Activated CD8-positive, alpha-beta T cell treated with anti-CD3 and anti-CD28 coated beads, Interleukin-2, amount 10 ng/mL, durations not matched to agents 7 days and 5 days (primary cell): ENCODE measurements around the gene PCSK6. TPM values are rescaled to one million over a fixed set of nuclear protein-coding genes. Genes with fewer than 3 reads are reported as not detected.
"Not testable (repeated sequence)": the region's sequence is repeated elsewhere in the genome, so short reads cannot be mapped to it uniquely, and the experiment has no call there.

ENCODE experiments used
- ATAC-seq: fragments of 150-1000 bp; cut with Tn5 transposase; one replicate; pipeline ENCODE4 v1.10.0; 2021; ENCODE audit warnings: moderate library complexity
- CTCF ChIA-PET: fragments of 350-600 bp; sonication (Branson Sonifier 250); formaldehyde crosslinking; loops from one replicate; lab custom pipeline; 2021; ENCODE audit warnings: antibody characterized with exemption; lab: Charles Lee
- POLR2A ChIA-PET: fragments of 350-600 bp; sonication (Branson Sonifier 250); formaldehyde crosslinking; loops from one replicate; lab custom pipeline; 2021; ENCODE audit warnings: antibody characterized with exemption; lab: Charles Lee
- DNase-seq: peaks from one replicate; pipeline ENCODE4 v3.0.0-alpha.2; 2020
- H3K27ac Mint-ChIP-seq: one replicate; pipeline ENCODE4 v1.8.0; 2021; ENCODE audit warnings: mild to moderate bottlenecking, mixed read lengths
- H3K27me3 Mint-ChIP-seq: one replicate; pipeline ENCODE4 v1.8.0; 2021; ENCODE audit warnings: low read depth, mixed read lengths
- H3K36me3 Mint-ChIP-seq: one replicate; pipeline ENCODE4 v1.8.0; 2021; ENCODE audit warnings: low read depth, mixed read lengths
- H3K4me1 Mint-ChIP-seq: one replicate; pipeline ENCODE4 v1.8.0; 2021; ENCODE audit warnings: low read depth, mixed read lengths
- H3K4me3 Mint-ChIP-seq: one replicate; pipeline ENCODE4 v1.8.0; 2021; ENCODE audit warnings: mild to moderate bottlenecking, mixed read lengths
- H3K9me3 Mint-ChIP-seq: one replicate; pipeline ENCODE4 v1.8.0; 2022; ENCODE audit warnings: mixed read lengths; ENCODE audit not compliant: insufficient read depth
- total RNA-seq, 2 experiments: library from RNA; stranded (reverse); gene quantifications; one replicate each; pipeline ENCODE4 v1.2.3, GENCODE V29; 2021

The PCSK6 gene
- total RNA-seq, 2 experiments from 2014 or later, result 0.68 to 0.76 TPM

DNA sequence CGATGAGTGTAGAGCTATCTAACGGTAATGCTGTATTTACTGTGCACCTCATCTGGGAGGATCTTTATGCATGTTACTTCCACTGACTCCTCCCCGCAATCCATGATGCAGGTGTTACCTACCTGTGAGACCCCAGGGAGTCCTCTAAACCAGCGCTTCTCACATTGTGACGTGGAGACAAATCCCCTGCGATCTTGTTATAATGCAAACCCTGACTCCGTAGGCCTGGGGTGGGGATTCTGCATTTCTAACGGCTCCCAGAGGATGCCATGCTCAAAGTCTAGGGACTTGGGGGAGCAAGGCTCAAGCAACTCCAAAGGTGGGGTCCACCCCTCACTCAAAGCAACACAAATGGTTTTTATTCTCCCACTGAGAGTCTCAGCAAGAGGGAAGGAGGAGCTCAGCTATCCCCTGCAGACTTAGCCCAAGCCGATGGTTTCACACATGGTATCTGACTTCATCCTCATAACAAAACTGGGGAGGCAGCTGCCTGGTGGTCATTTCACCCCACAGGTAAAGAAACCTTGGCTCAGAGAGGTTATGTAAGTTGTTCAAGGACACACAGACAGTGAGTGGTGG, 63.6 kb downstream of the PCSK6 start:
- POLR2A ChIA-PET, result no interaction called here
- H3K4me3 Mint-ChIP-seq, result no peak overlapping the region
- DNase-seq (no peak), ATAC-seq (no peak)
- H3K27ac Mint-ChIP-seq, result no peak overlapping the region
- H3K27me3 Mint-ChIP-seq, result peaks cover 2% of the 10 kb centered on the region
- H3K4me1 Mint-ChIP-seq, result no peaks in the 10 kb centered on the region
- H3K9me3 Mint-ChIP-seq, result no peaks in the 10 kb centered on the region
- CTCF ChIA-PET, result no interaction called here
- H3K36me3 Mint-ChIP-seq, result no peaks in the 10 kb centered on the region

- Mint-ChIP-seq H3K4me1 (no peaks in the 10 kb centered on the region), H3K36me3 (no peaks in the 10 kb centered on the region), H3K27ac (no peak overlapping the region), H3K4me3 (no peak overlapping the region), H3K9me3 (no peaks in the 10 kb centered on the region), H3K27me3 (peaks cover 2% of the 10 kb centered on the region)
- POLR2A ChIA-PET, result no interaction called here
- no peak for ATAC-seq
- no peak for DNase-seq
- CTCF ChIA-PET, result no interaction called here
Observed at GRCh38 chr15:101424984-101425383, 64.5 kb downstream of the PCSK6 start.

GRCh38 chr15:101420232-101420631, 69.3 kb downstream of the PCSK6 start:
- Mint-ChIP-seq H3K27ac (no peak overlapping the region), H3K4me3 (no peak overlapping the region), H3K36me3 (no peaks in the 10 kb centered on the region), H3K9me3 (no peaks in the 10 kb centered on the region), H3K27me3 (peaks cover 13% of the 10 kb centered on the region), H3K4me1 (no peaks in the 10 kb centered on the region)
- ATAC-seq (no peak), DNase-seq (no peak)
- CTCF ChIA-PET, result no interaction called here
- POLR2A ChIA-PET, result no interaction called here

DNA sequence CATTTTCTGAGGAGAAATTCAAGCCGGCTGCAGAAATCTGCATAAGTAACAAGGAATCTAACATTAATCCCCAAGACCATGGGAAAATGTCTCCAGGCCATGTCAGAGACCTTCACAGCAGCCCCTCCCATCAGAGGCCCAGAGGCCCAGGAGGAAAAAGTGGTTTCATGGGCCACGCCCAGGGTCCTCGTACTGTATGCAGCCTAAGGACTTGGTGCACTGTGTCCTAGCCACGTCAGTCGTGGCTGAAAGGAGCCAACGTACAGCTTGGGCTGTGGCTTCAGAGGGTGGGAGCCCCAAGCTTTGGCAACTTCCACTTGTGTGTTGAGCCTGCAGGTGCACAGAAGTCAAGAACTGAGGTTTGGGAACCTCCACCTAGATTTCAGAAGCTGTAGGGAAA, 73.0 kb downstream of the PCSK6 start:
- CTCF ChIA-PET, POLR2A ChIA-PET, H3K27ac Mint-ChIP-seq, H3K36me3 Mint-ChIP-seq, H3K4me3 Mint-ChIP-seq, ATAC-seq, H3K9me3 Mint-ChIP-seq, H3K4me1 Mint-ChIP-seq, DNase-seq: not testable (repeated sequence)
- H3K27me3 Mint-ChIP-seq, result peaks cover 20% of the 10 kb centered on the region

DNA sequence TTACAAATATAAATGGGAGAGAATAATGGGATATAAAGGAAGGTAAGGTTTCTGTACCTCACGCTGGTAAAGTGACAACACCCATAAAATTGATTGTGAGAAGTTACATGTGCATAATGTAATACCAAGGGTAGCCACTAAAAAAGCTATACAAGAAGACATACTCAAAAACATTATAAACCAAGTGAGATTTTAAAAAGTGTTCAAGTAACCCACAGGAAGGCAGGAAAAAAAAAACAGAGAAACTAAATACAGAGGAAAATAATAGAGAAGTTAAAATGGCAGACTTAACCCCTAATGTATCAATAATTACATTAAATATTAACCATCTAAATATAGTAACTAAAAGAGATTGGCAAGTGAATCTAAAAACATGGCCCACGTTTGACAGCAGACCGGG, 76.3 kb downstream of the PCSK6 start:
- H3K27ac Mint-ChIP-seq, result no peak overlapping the region
- H3K4me3 Mint-ChIP-seq, result no peak overlapping the region
- H3K4me1 Mint-ChIP-seq, result no peaks in the 10 kb centered on the region
- H3K27me3 Mint-ChIP-seq, result peaks cover 15% of the 10 kb centered on the region
- no peak for ATAC-seq
- POLR2A ChIA-PET, result no interaction called here
- no peaks in the 10 kb centered on the region for H3K9me3 Mint-ChIP-seq
- no peaks in the 10 kb centered on the region for H3K36me3 Mint-ChIP-seq
- CTCF ChIA-PET, result no interaction called here
- DNase-seq, result no peak

DNA sequence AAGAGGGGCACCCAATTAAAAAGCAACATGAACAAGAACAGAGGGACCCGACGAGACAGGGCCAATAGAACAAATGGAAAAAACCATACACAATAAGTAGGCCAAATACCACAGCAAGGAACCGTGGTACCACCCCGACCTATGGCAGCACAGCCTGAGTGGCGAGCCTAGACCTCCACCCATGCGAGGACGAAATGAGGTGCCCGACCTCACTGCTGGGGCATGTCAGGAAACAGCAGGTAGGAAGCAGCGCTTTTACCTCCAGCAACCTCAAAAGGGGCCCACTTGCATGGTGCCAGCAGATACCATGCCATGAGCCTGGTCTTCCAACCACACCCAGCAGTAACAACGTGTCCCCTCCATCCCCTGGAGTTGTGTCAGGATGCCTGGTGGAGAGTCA, 77.9 kb downstream of the PCSK6 start:
- Mint-ChIP-seq H3K36me3 (no peaks in the 10 kb centered on the region), H3K27ac (no peak overlapping the region), H3K27me3 (peaks cover 10% of the 10 kb centered on the region), H3K9me3 (no peaks in the 10 kb centered on the region), H3K4me1 (peaks cover 6% of the 10 kb centered on the region), H3K4me3 (no peak overlapping the region)
- DNase-seq, result no peak
- POLR2A ChIA-PET, result no interaction called here
- ATAC-seq, result no peak
- CTCF ChIA-PET, result no interaction called here

DNA sequence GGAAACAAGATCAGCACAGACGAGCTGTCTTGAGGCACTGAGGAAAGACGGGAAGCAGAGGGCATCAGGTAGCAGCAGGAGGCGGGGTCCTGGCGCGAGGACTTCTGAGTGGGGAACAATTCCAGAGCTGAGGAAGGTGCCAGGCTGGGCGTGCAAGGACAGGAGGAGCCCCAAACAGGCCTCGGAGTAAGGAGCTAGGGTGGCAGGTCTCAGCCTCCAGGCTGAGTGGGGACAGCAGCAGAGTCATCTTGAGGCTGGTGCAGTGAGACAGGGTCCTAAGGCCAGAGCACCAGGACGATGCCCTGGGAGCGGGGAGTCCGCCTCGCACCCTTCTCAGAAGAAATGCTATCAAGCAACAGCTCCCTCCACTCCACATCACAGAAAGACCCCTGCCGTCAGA, 78.4 kb downstream of the PCSK6 start:
- Mint-ChIP-seq H3K4me3 (no peak overlapping the region), H3K36me3 (no peaks in the 10 kb centered on the region), H3K4me1 (peaks cover 6% of the 10 kb centered on the region), H3K27ac (no peak overlapping the region), H3K27me3 (peaks cover 10% of the 10 kb centered on the region), H3K9me3 (no peaks in the 10 kb centered on the region)
- no peak for ATAC-seq
- CTCF ChIA-PET, result no interaction called here
- DNase-seq, result no peak
- POLR2A ChIA-PET, result no interaction called here

DNA sequence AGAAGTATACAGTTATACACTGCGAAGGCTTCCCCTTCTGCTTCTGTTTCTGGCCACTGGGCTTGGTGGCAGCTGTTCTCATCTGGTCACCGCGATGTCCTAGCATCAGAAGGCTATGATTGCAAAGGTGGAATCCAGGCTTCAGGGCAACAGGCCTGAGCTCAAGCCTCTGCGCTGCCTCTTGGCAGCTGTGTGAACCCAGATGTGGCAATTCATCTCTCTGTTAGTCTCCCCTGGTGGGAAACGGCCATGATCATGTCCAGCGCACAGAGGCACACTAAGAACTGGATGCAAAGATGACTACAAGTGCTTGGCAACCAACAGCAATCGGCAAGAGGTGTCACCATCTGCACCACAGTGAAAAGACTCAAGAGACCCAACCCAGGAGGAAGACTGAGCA, 78.9 kb downstream of the PCSK6 start:
- no peaks in the 10 kb centered on the region for H3K9me3 Mint-ChIP-seq
- CTCF ChIA-PET, result no interaction called here
- ATAC-seq (no peak), DNase-seq (no peak)
- no peaks in the 10 kb centered on the region for H3K36me3 Mint-ChIP-seq
- H3K27ac Mint-ChIP-seq, result no peak overlapping the region
- H3K4me1 Mint-ChIP-seq, result peaks cover 6% of the 10 kb centered on the region
- H3K27me3 Mint-ChIP-seq, result peaks cover 7% of the 10 kb centered on the region
- POLR2A ChIA-PET, result no interaction called here
- no peak overlapping the region for H3K4me3 Mint-ChIP-seq

DNA sequence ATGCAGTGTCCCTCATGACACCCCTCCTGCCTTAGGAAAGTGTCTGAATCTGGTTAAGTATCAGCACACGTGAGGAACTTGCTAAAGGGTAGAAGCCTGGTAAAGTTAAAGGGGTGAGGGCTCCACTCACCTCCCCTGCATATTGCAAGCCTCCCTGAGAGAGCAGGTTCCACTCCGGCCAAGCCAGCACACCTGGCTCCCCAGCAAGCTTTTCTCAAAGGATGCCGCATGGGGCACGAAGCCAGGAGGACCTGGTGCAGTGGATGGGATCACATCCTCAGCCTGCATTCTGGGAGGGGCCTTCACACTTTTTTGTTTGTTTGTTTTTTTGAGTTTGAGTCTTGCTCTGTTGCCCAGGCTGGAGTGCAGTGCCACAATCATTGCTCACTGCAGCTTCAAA, 79.9 kb downstream of the PCSK6 start:
- ChIA-PET CTCF (no interaction called here), POLR2A (no interaction called here)
- H3K9me3 Mint-ChIP-seq, result no peaks in the 10 kb centered on the region
- no peaks in the 10 kb centered on the region for H3K36me3 Mint-ChIP-seq
- ATAC-seq (no peak), DNase-seq (no peak)
- no peak overlapping the region for H3K27ac Mint-ChIP-seq
- H3K4me3 Mint-ChIP-seq, result no peak overlapping the region
- H3K27me3 Mint-ChIP-seq, result peaks cover 4% of the 10 kb centered on the region
- peaks cover 6% of the 10 kb centered on the region for H3K4me1 Mint-ChIP-seq

DNA sequence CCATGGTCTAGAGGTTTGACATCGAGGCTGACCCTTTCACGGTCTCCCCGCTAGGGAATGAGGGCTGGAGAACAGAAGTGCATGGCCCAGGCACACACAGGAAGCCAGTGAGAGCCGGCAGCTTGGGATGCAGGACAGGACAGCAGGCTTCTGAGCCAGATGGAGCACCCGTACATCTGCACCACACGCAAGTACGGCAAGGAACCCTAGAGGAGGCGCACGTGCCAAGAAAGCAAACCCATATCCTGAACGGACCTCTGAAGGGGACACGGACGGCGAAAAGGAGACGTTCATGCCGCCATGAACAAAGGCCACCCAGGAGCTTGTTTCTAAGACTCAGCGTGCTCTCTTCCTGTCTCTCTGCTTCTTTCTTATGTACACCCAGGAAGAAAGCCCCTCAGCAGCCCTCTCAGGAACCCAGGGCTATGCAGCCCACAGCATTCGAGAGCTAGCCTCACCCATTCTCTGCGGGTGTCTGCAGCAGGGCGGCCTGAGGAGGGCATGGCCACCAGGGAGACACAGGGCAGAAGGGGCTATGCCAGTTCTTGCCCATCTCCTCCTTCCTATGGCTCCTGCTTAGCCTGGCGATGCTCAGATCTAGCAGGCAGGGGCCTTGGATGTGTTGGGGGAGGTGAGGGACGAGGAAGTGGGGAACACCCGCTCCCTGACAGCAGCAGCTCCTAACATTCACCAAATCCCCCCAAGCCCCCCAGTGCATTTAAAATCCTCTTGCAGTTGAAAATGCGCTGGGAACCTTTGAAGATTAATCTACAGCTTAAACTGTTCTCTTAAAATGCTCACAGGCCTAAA, 81.3 kb downstream of the PCSK6 start:
- POLR2A ChIA-PET, result no interaction called here

DNA sequence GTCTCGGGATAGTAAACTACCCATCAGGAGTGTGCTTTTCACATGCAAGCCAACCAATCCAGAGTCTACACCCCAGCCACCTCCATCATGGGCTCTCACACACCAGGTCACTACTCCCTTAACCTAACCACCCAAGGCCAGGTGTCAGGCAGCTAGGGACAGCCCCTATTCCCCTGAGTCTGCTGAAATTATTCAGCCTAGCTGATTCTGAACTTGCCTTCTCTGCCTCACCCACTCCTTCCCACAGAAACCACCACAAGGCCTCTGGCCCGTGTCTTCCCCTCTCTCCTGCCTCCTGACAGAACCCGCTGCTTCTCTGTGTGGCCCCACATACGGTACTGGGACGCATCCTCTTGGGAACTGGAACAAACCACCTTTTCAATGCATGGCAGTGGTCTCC, 82.1 kb downstream of the PCSK6 start:
- ChIA-PET POLR2A (no interaction called here), CTCF (no interaction called here)
- Mint-ChIP-seq H3K36me3 (no peaks in the 10 kb centered on the region), H3K9me3 (no peaks in the 10 kb centered on the region), H3K27ac (no peak overlapping the region), H3K4me3 (no peak overlapping the region), H3K27me3 (no peaks in the 10 kb centered on the region), H3K4me1 (peaks cover 6% of the 10 kb centered on the region)
- DNase-seq (no peak), ATAC-seq (no peak)

More for the DNA sequence above, 81.3 kb downstream of the PCSK6 start:
- CTCF ChIA-PET, result no interaction called here
- Mint-ChIP-seq H3K4me3 (no peak overlapping the region), H3K27me3 (peaks cover 2% of the 10 kb centered on the region), H3K4me1 (peaks cover 6% of the 10 kb centered on the region), H3K36me3 (no peaks in the 10 kb centered on the region), H3K9me3 (no peaks in the 10 kb centered on the region), H3K27ac (no peak overlapping the region)
- ATAC-seq (no peak), DNase-seq (no peak)

GRCh38 chr15:101406526-101407195, 82.8 kb downstream of the PCSK6 start:
- CTCF ChIA-PET, result no interaction called here
- Mint-ChIP-seq H3K27me3 (no peaks in the 10 kb centered on the region), H3K36me3 (no peaks in the 10 kb centered on the region), H3K4me3 (no peak overlapping the region), H3K27ac (no peak overlapping the region), H3K9me3 (no peaks in the 10 kb centered on the region), H3K4me1 (peaks cover 6% of the 10 kb centered on the region)
- DNase-seq, result no peak
- no peak for ATAC-seq
- POLR2A ChIA-PET, result no interaction called here
